GM23338 (cell line): ENCODE data around the gene HK2. TPM values are rescaled to one million over a fixed set of nuclear protein-coding genes. Genes with fewer than 3 reads are reported as not detected.

ENCODE experiments used
- ATAC-seq: fragments of 200-7000 bp; cut with Tn5 transposase; 3 replicates; pipeline ENCODE4 v1.9.1; 2020
- DNase-seq: peaks from one replicate; pipeline ENCODE4 v3.0.0-alpha.2; 2015; ENCODE audit warnings: low spot score
- H2AFZ ChIP-seq: fragments of 200-600 bp; sonication (generic); 2 replicates; pipeline ENCODE4 v1.8.0; 2016; ENCODE audit warnings: antibody characterized with exemption, mild to moderate bottlenecking, moderate library complexity
- H3F3A ChIP-seq: fragments of 200-600 bp; sonication (generic); replicated peaks from 2 replicates; pipeline ENCODE4 v1.8.0; 2017; ENCODE audit warnings: antibody characterized with exemption, mixed run types, low read depth
- H3K27ac ChIP-seq: fragments of 200-600 bp; sonication (generic); 2 replicates; pipeline ENCODE4 v1.6.1; 2016; ENCODE audit warnings: low read depth
- H3K27me3 ChIP-seq: fragments of 200-600 bp; sonication (generic); 2 replicates; pipeline ENCODE4 v1.8.0; 2016; ENCODE audit warnings: mild to moderate bottlenecking, mixed run types, moderate library complexity; ENCODE audit not compliant: insufficient read depth
- H3K36me3 ChIP-seq: fragments of 200-600 bp; sonication (generic); 2 replicates; pipeline ENCODE4 v1.8.0; 2016; ENCODE audit warnings: mild to moderate bottlenecking; ENCODE audit not compliant: insufficient read depth
- H3K4me1 ChIP-seq: fragments of 200-600 bp; sonication (generic); 2 replicates; pipeline ENCODE4 v1.8.0; 2016; ENCODE audit warnings: mild to moderate bottlenecking, moderate library complexity; ENCODE audit not compliant: insufficient read depth
- H3K4me2 ChIP-seq: fragments of 200-600 bp; sonication (generic); 2 replicates; pipeline ENCODE4 v1.7.1; 2017; ENCODE audit warnings: mixed run types
- H3K4me3 ChIP-seq: fragments of 200-600 bp; sonication (generic); 2 replicates; pipeline ENCODE4 v1.6.1; 2016; ENCODE audit warnings: mixed run types
- H3K79me2 ChIP-seq: fragments of 200-600 bp; sonication (generic); replicated peaks from 2 replicates; pipeline ENCODE4 v1.8.0; 2017; ENCODE audit warnings: mild to moderate bottlenecking; ENCODE audit not compliant: insufficient read depth
- H3K9me2 ChIP-seq: fragments of 200-600 bp; sonication (generic); 2 replicates; pipeline ENCODE4 v1.8.0; 2017; ENCODE audit not compliant: insufficient read depth
- H4K20me1 ChIP-seq: fragments of 200-600 bp; sonication (generic); replicated peaks from 2 replicates; pipeline ENCODE4 v1.8.0; 2017; ENCODE audit warnings: mild to moderate bottlenecking; ENCODE audit not compliant: insufficient read depth
- H3K27ac Mint-ChIP-seq: 2 replicates; pipeline ENCODE4 v1.8.0; 2020; ENCODE audit warnings: inconsistent platforms, mild to moderate bottlenecking, moderate library complexity, mixed read lengths
- H3K27me3 Mint-ChIP-seq: 3 replicates; pipeline ENCODE4 v1.8.0; 2022; ENCODE audit warnings: low read depth, mild to moderate bottlenecking, moderate library complexity, mixed read lengths, inconsistent platforms; ENCODE audit not compliant: insufficient read depth, poor library complexity
- H3K36me3 Mint-ChIP-seq: 3 replicates; pipeline ENCODE4 v1.8.0; 2021; ENCODE audit warnings: low read depth, mild to moderate bottlenecking, inconsistent platforms, moderate library complexity, mixed read lengths
- H3K4me1 Mint-ChIP-seq: 3 replicates; pipeline ENCODE4 v1.8.0; 2020; ENCODE audit warnings: mild to moderate bottlenecking, inconsistent platforms, mixed read lengths
- H3K4me3 Mint-ChIP-seq: 3 replicates; pipeline ENCODE4 v1.8.0; 2021; ENCODE audit warnings: moderate library complexity, mild to moderate bottlenecking, inconsistent platforms, mixed read lengths
- H3K9me3 Mint-ChIP-seq: 3 replicates; pipeline ENCODE4 v1.8.0; 2020; ENCODE audit warnings: moderate library complexity, mild to moderate bottlenecking, inconsistent platforms, mixed read lengths
- EZH2 ChIP-seq: fragments of 200-600 bp; sonication (generic); IDR thresholded peaks from one replicate; pipeline ENCODE4 v1.8.0; 2017; ENCODE audit warnings: antibody characterized with exemption, mild to moderate bottlenecking, low read depth; ENCODE audit not compliant: unreplicated experiment
- JUNB ChIP-seq: IDR thresholded peaks from one replicate; pipeline ENCODE4 v1.6.1; 2016; ENCODE audit warnings: antibody characterized with exemption; ENCODE audit not compliant: unreplicated experiment
- NANOG ChIP-seq: IDR thresholded peaks from 2 replicates; pipeline ENCODE4 v1.6.1; 2016; ENCODE audit warnings: antibody characterized with exemption, borderline replicate concordance
- STAT1 ChIP-seq: IDR thresholded peaks from one replicate; pipeline ENCODE4 v1.6.1; 2016; ENCODE audit warnings: antibody characterized with exemption; ENCODE audit not compliant: unreplicated experiment
- ZNF114 ChIP-seq: fragments of 250-450 bp; sonication (Bioruptor Pico); IDR thresholded peaks from 2 replicates; pipeline ENCODE4 v1.5.0; 2020; ENCODE audit warnings: mild to moderate bottlenecking, moderate library complexity
- ZNF331 ChIP-seq: fragments of 250-450 bp; sonication (Bioruptor Pico); IDR thresholded peaks from 2 replicates; pipeline ENCODE4 v1.5.0; 2020; ENCODE audit warnings: low read depth, mild to moderate bottlenecking, moderate library complexity
- ZNF462 ChIP-seq: fragments of 250-450 bp; sonication (Bioruptor Pico); IDR thresholded peaks from 2 replicates; pipeline ENCODE4 v1.5.0; 2020; ENCODE audit warnings: mild to moderate bottlenecking, moderate library complexity
- polyA plus RNA-seq: library from polyadenylated mRNA; unstranded; fragments of >200 nt; fragmentation: Nextera tagmentation; extraction: Ambion mirVana; gene quantifications from 2 replicates; pipeline ENCODE4 v1.2.1, GENCODE V29; 2016
- total RNA-seq: library from RNA; depleted of rRNA; stranded (reverse); fragments of >200 nt; shearing (Covaris generic); gene quantifications from 2 replicates; pipeline ENCODE4 v1.2.3, GENCODE V29; 2014
- TF ChIP-seq, protein P1 (sequence below): IDR thresholded peaks from 2 replicates; pipeline ENCODE4 v1.6.1; 2016; ENCODE audit warnings: antibody characterized with exemption

Gene HK2
- total and polyA plus RNA-seq, 2 experiments from 2014 or later = 23.2 to 54.7 TPM

GRCh38 chr2:74872389-74872836, 38.5 kb downstream of the HK2 start (continued):
- TF ChIP-seq ZNF462 (CRISPR knock-in tag) (no peak), NANOG (no peak), JUNB (no peak), ZNF114 (CRISPR knock-in tag) (no peak)
- TF ChIP-seq, protein P1, sequence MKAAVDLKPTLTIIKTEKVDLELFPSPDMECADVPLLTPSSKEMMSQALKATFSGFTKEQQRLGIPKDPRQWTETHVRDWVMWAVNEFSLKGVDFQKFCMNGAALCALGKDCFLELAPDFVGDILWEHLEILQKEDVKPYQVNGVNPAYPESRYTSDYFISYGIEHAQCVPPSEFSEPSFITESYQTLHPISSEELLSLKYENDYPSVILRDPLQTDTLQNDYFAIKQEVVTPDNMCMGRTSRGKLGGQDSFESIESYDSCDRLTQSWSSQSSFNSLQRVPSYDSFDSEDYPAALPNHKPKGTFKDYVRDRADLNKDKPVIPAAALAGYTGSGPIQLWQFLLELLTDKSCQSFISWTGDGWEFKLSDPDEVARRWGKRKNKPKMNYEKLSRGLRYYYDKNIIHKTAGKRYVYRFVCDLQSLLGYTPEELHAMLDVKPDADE = no peak

GRCh38 chr2:74873012-74873665, 39.2 kb downstream of the HK2 start:
- Histone ChIP-seq H3K9me2 (no peaks in the 10 kb centered on the region), H3F3A (no peaks in the 10 kb centered on the region), H4K20me1 (peaks cover 15% of the 10 kb centered on the region), H3K36me3 (peaks cover 27% of the 10 kb centered on the region), H3K4me1 (no peaks in the 10 kb centered on the region; the same call in 1 of the 2 replicates), H3K27ac (no peak overlapping the region), H3K79me2 (peaks cover 35% of the 10 kb centered on the region), H3K27me3 (no peaks in the 10 kb centered on the region), H3K4me2 (no peak overlapping the region), H3K4me3 (no peak overlapping the region), H2AFZ (no peak overlapping the region)
- H3K27me3 Mint-ChIP-seq = peaks cover 3% of the 10 kb centered on the region
- no peak overlapping the region; the same call in 2 of the 3 replicates for H3K4me3 Mint-ChIP-seq
- no peak for ATAC-seq
- H3K4me1 Mint-ChIP-seq = peaks cover 18% of the 10 kb centered on the region
- H3K27ac Mint-ChIP-seq = no peak overlapping the region
- peaks cover 88% of the 10 kb centered on the region for H3K36me3 Mint-ChIP-seq
- H3K9me3 Mint-ChIP-seq = no peaks in the 10 kb centered on the region
- no peak for DNase-seq
- TF ChIP-seq NANOG (no peak), EZH2 (no peak), STAT1 (no peak), ZNF331 (CRISPR knock-in tag) (no peak)
- TF ChIP-seq, protein P1 = no peak
